HTERT RPE-1 (cell line): ENCODE results near the gene THRB.

Experiments used
- in situ Hi-C: fragments of 300-500 bp; cut with MboI; formaldehyde crosslinking; loops from 4 replicates; pipeline ENCODE4 v1.14.3; 2020; ENCODE audit warnings: low sequenced_read_pairs

The THRB gene

GRCh38 chr3:24316887-24317383 lies 177.7 kb downstream of the THRB start:
- in situ Hi-C loops = no loop called here

DNA sequence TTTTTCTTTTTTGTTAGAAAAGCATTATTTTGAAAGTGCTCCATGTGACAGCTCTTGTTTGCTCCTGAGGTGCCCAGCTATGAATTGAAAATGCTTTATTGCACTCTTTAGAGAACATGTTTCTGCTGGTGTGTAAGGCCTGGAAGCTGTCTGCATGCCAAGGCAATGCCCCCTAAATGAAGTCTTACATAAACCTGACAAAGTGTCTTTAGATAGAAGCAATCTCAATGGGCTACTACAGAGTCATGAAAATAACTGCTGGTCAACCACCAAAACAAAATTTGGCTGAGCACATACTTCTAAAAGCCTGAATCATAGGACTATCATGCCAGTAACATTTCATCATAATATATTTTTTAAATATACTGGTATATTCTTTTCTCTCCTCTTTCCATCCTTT lies 178.7 kb downstream of the THRB start:
- in situ Hi-C loops = no loop called here

- in situ Hi-C loops = no loop called here
Measured at GRCh38 chr3:24315356-24315755, 179.3 kb downstream of the THRB start.

GRCh38 chr3:24311881-24312280 lies 182.8 kb downstream of the THRB start:
- in situ Hi-C loops = no loop called here

DNA sequence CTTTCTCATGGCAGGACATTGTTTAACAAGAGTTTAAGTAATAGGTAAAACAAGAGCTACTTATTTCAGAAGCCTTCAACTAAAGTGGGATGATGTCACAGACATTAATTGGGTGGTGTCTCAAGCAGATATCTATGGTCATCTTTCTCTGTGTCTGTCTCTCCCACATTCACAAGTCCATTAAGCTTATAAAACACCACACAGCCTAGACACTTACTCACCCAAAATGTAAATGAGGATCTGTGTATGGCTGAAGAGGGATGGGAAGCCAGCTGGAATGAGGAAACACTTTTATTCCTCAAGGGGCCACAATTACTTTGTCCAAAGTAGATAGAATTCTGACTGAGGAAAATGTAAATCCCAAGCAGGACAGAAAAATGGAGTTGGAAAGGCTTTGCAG lies 183.8 kb downstream of the THRB start:
- in situ Hi-C loops = no loop called here

GRCh38 chr3:24306518-24306917 lies 188.1 kb downstream of the THRB start:
- in situ Hi-C loops = no loop called here

- in situ Hi-C loops = no loop called here
Measured at GRCh38 chr3:24305795-24306467, 188.7 kb downstream of the THRB start.

GRCh38 chr3:24303057-24303754 lies 191.4 kb downstream of the THRB start:
- in situ Hi-C loops = no loop called here

DNA sequence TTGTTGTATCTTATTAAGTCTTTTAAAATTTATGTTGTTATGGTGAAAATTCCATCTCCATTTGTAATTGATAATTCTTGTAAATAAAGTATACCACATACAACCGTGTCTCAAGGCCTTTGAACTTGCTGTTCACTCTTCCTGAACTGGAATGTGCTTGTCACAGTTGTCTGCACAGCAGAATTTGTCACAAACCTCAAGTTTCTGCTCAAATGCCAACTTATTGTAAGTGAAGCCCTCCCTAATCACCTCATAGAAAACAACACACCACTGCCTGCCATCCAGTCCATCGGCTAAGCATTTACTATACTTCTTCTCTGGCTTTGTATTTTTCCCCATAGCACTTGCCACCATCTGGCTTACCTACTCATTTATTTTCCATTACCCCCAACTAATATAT lies 192.3 kb downstream of the THRB start:
- in situ Hi-C loops = no loop called here

- in situ Hi-C loops = no loop called here
Measured at GRCh38 chr3:24300949-24301348, 193.7 kb downstream of the THRB start.

DNA sequence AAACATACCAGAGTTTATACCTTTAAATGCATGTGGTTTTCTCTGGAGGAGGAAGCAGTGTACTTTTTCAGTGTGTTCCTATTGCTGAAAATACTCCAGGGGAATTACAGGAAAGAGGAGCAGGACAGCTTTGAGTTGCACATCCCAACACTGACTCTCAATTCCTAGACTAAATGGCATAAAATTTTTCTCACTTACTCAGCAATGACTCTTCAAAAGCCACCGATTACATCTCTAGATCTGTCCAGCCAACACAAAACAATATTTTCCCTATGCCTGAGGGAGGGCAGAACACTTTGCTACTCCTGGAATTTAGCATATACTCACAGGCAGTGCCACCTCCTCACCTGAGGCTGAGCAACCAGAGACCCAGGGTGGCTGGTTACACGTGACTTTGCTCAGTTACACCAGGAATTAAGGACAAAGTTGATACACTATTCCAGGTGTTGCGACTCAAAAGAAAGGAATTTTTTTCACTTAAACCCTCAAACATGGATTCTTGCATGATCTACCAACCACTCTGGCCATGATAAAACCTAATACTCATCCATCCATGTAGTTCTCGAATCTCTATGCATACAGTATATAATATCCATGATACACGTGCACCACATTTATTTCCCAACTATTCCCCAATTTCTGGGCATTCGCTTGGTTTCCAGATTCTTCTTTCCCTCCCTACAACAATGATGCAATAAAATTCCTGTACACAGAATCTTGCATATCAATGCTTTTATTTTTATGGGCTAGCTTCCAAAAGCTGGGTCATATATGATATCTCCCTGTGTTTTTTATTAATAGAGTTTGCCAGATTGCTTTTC lies 194.6 kb downstream of the THRB start:
- in situ Hi-C loops = no loop called here

DNA sequence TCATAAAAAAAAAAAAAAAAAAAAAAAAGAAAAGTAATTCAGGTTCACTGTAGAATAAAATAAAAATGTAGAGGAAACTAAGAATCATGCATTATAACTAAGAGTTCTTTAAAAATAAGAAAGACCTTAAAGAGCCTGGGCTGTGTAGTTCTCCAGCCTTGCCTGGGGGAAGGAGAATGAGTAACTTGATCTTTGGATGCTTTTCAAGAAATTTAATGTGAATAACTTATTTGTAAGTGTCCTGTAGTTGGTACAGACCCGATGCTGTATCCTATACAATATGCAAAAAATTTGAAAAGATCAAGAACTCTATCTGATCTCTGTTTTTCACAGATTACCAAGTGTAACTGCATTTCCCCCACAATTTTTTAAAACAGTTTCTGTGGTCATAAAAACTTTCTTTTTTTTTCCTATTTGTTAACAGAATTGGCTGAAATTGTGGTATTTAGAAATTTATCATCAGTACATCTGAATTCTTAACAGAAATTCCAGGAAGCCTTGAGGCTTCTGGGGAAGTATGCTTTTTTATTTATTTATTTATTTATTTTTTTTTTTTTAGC lies 195.3 kb downstream of the THRB start:
- in situ Hi-C loops = no loop called here

DNA sequence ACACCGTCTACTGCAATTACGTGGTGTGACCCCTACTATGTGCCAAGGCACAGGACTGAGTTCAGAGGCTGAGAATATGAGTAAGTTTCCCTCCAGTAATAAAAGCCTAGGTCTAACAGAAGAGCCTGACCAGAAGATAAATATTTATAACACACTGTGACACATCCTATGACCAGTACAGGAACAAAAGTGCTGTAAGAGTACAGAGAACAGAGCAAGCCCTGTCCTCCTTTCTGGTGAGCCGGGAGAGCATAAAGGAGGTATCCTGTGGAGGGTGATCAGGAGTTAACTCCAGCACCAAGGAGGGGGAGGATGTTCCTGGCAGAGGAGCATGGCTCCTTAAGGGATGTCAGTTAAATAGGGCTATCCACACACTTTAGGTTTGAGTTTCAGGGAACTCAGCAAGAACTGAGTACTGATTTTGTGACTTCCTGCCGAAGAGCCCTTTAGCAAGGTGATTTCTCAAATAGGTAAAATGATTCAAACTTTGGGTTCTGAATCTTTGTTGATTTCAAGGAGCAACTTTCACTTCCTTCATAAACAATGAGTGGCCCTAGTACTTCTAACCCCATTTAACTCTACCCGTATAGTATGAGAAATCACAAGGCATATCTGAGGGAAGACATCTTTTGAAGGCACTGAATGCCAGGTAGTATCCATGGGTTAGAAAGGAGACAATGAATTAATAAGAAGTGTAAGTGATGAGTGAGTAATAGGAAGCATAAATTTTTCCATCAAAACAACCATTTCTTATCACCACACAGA lies 198.0 kb downstream of the THRB start:
- in situ Hi-C loops = no loop called here

- in situ Hi-C loops = no loop called here
Measured at GRCh38 chr3:24294150-24294549, 200.5 kb downstream of the THRB start.

GRCh38 chr3:24291646-24292045 lies 203.0 kb downstream of the THRB start:
- in situ Hi-C loops = no loop called here

GRCh38 chr3:24290596-24290995 lies 204.1 kb downstream of the THRB start:
- in situ Hi-C loops = no loop called here

DNA sequence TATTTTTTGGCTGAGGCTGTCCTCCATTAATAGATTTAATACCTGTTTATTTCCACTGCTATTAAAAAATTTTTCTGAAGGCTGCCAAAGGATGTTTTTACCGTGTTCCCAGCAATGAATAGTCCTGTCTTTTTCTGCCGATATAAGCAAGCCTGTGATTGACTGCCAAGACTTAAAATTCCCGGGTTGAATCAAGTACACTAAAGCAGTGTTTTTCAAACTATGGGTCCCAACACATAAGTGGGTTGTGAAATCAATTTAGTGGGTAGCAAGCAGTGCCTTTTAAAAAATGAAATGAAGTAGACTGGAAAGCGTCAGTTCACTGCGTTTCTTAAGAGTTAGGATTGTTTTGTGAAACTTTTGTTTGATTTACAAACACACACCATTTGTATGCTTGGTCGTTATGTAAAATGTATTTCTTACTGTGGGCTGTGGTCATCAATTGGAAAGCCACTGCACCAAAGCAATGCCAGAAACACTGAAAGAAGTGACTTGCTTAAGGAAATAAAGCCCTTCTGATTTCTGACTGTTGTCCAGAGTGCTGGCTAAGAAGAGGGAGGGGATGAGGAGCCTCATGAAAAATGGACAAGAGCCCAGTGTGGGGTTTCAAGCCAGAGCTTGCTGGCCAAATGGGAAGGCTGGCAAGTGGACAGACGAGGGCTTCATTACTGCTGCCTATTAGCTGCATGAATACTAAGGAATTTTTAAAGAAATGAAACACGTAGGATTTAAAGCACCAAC lies 206.0 kb downstream of the THRB start:
- in situ Hi-C loops = no loop called here

GRCh38 chr3:24287755-24288450 lies 206.7 kb downstream of the THRB start:
- in situ Hi-C loops = no loop called here

DNA sequence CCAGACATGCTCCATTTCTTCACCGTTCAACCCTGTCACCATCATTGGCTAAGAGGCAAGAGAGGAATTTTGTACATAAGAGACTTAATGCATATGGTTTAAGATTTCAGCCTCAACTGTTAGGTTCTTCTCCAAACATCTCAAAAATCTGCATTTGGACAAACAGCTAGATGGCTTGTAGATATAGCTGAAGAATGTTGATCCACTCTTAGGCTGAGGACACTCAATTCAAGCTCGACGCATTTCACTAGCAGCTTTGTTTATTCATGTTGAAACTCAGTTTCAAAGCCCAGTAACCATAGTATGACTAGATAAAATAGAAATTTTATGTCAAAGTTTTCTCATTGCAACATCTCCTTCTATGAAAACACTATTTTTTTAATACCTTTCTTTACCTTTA lies 208.2 kb downstream of the THRB start:
- in situ Hi-C loops = no loop called here
